IPS-15b (cell line): ENCODE measurements around the gene DLGAP4.

ENCODE experiments used
- H3K27me3 ChIP-seq: one replicate; pipeline ENCODE4 v1.6.1; 2013; ENCODE audit warnings: low read length; ENCODE audit not compliant: control insufficient read depth, insufficient read depth
- H3K36me3 ChIP-seq: one replicate; pipeline ENCODE4 v1.6.1; 2013; ENCODE audit warnings: low read length; ENCODE audit not compliant: control insufficient read depth, insufficient read depth
- H3K4me1 ChIP-seq: one replicate; pipeline ENCODE4 v1.6.1; 2013; ENCODE audit warnings: mild to moderate bottlenecking, low read length; ENCODE audit not compliant: control insufficient read depth, insufficient read depth
- H3K4me3 ChIP-seq: one replicate; pipeline ENCODE4 v1.5.1; 2013; ENCODE audit warnings: low read depth, low read length
- H3K9ac ChIP-seq: one replicate; pipeline ENCODE4 v1.6.1; 2013; ENCODE audit warnings: low read depth, mild to moderate bottlenecking, low read length
- H3K9me3 ChIP-seq: one replicate; pipeline ENCODE4 v1.6.1; 2013; ENCODE audit warnings: mild to moderate bottlenecking, low read length; ENCODE audit not compliant: control insufficient read depth, insufficient read depth

Gene DLGAP4

GRCh38 chr20:36269507-36269906 lies 36.6 kb upstream of the DLGAP4 start:
- H3K4me3 ChIP-seq = no peak overlapping the region
- no peaks in the 10 kb centered on the region for H3K27me3 ChIP-seq
- H3K4me1 ChIP-seq = no peaks in the 10 kb centered on the region
- H3K9me3 ChIP-seq = no peaks in the 10 kb centered on the region
- no peaks in the 10 kb centered on the region for H3K36me3 ChIP-seq
- H3K9ac ChIP-seq = no peak overlapping the region

GRCh38 chr20:36270744-36271638 lies 35.1 kb upstream of the DLGAP4 start:
- H3K4me1 ChIP-seq = no peaks in the 10 kb centered on the region
- no peak overlapping the region for H3K9ac ChIP-seq
- no peaks in the 10 kb centered on the region for H3K36me3 ChIP-seq
- no peaks in the 10 kb centered on the region for H3K27me3 ChIP-seq
- no peak overlapping the region for H3K4me3 ChIP-seq
- H3K9me3 ChIP-seq = no peaks in the 10 kb centered on the region

- no peaks in the 10 kb centered on the region for H3K36me3 ChIP-seq
- H3K9ac ChIP-seq = no peak overlapping the region
- no peaks in the 10 kb centered on the region for H3K27me3 ChIP-seq
Observed at GRCh38 chr20:36271639-36272546, 34.2 kb upstream of the DLGAP4 start.

GRCh38 chr20:36272547-36273220 lies 33.5 kb upstream of the DLGAP4 start:
- Histone ChIP-seq H3K27me3 (no peaks in the 10 kb centered on the region), H3K36me3 (no peaks in the 10 kb centered on the region), H3K9me3 (no peaks in the 10 kb centered on the region), H3K4me3 (no peak overlapping the region), H3K4me1 (no peaks in the 10 kb centered on the region), H3K9ac (no peak overlapping the region)

More at GRCh38 chr20:36271639-36272546, 34.2 kb upstream of the DLGAP4 start:
- Histone ChIP-seq H3K4me1 (no peaks in the 10 kb centered on the region), H3K4me3 (no peak overlapping the region), H3K9me3 (no peaks in the 10 kb centered on the region)

- H3K4me3 ChIP-seq = no peak overlapping the region
- H3K27me3 ChIP-seq = no peaks in the 10 kb centered on the region
- no peaks in the 10 kb centered on the region for H3K4me1 ChIP-seq
- no peaks in the 10 kb centered on the region for H3K9me3 ChIP-seq
- H3K36me3 ChIP-seq = no peaks in the 10 kb centered on the region
- H3K9ac ChIP-seq = no peak overlapping the region
Observed at GRCh38 chr20:36273414-36274180, 32.5 kb upstream of the DLGAP4 start.

- no peak overlapping the region for H3K4me3 ChIP-seq
- no peaks in the 10 kb centered on the region for H3K36me3 ChIP-seq
- H3K9ac ChIP-seq = no peak overlapping the region
- no peaks in the 10 kb centered on the region for H3K9me3 ChIP-seq
- H3K4me1 ChIP-seq = no peaks in the 10 kb centered on the region
- H3K27me3 ChIP-seq = no peaks in the 10 kb centered on the region
Observed at GRCh38 chr20:36274181-36274841, 31.8 kb upstream of the DLGAP4 start.

GRCh38 chr20:36275011-36275410 lies 31.1 kb upstream of the DLGAP4 start:
- Histone ChIP-seq H3K36me3 (no peaks in the 10 kb centered on the region), H3K9ac (no peak overlapping the region), H3K4me3 (no peak overlapping the region), H3K27me3 (no peaks in the 10 kb centered on the region), H3K4me1 (no peaks in the 10 kb centered on the region), H3K9me3 (no peaks in the 10 kb centered on the region)

- H3K4me3 ChIP-seq = no peak overlapping the region
- no peaks in the 10 kb centered on the region for H3K4me1 ChIP-seq
- H3K36me3 ChIP-seq = no peaks in the 10 kb centered on the region
- no peaks in the 10 kb centered on the region for H3K27me3 ChIP-seq
- H3K9ac ChIP-seq = no peak overlapping the region
- H3K9me3 ChIP-seq = no peaks in the 10 kb centered on the region
Observed at GRCh38 chr20:36275441-36276189, 30.5 kb upstream of the DLGAP4 start.

GRCh38 chr20:36277546-36277945 lies 28.6 kb upstream of the DLGAP4 start:
- Histone ChIP-seq H3K9ac (no peak overlapping the region), H3K9me3 (no peaks in the 10 kb centered on the region), H3K36me3 (no peaks in the 10 kb centered on the region), H3K27me3 (no peaks in the 10 kb centered on the region), H3K4me1 (no peaks in the 10 kb centered on the region), H3K4me3 (no peak overlapping the region)

GRCh38 chr20:36279362-36279761 lies 26.8 kb upstream of the DLGAP4 start:
- Histone ChIP-seq H3K9me3 (no peaks in the 10 kb centered on the region), H3K4me1 (no peaks in the 10 kb centered on the region), H3K36me3 (no peaks in the 10 kb centered on the region), H3K27me3 (no peaks in the 10 kb centered on the region), H3K9ac (no peak overlapping the region), H3K4me3 (no peak overlapping the region)
